HepG2 (cell line): ENCODE data around the gene PCSK6. TPM values are rescaled to one million over a fixed set of nuclear protein-coding genes. Genes with fewer than 3 reads are reported as not detected.
A peak's percentile ranks its signal among the peaks of the same experiment; 100 is the strongest.

Experiments
- ARNTL ChIP-seq: sonication (generic); formaldehyde crosslinking; IDR thresholded peaks from 2 replicates; pipeline ENCODE4 v1.4.0; 2020; ENCODE audit warnings: mild to moderate bottlenecking, missing genetic modification reagents
- CREM ChIP-seq, 2 experiments: sonication (generic) in 1 of 2; formaldehyde crosslinking in 1 of 2; IDR thresholded peaks; 2 replicates each; pipeline versions ENCODE4 v1.4.0 to v1.6.1; 2016 to 2020; ENCODE audit warnings: antibody characterized with exemption in 1 of 2, mild to moderate bottlenecking in 1 of 2, missing genetic modification reagents in 1 of 2
- DMTF1 ChIP-seq: sonication (generic); formaldehyde crosslinking; IDR thresholded peaks from 2 replicates; pipeline ENCODE4 v1.4.0; 2020; ENCODE audit warnings: mild to moderate bottlenecking, missing genetic modification reagents
- DRAP1 ChIP-seq: IDR thresholded peaks from 2 replicates; pipeline ENCODE4 v1.6.1; 2016; ENCODE audit warnings: missing genetic modification reagents, missing compliant biosample characterization
- FOSL2 ChIP-seq: sonication (generic); formaldehyde crosslinking; IDR thresholded peaks from 2 replicates; pipeline ENCODE4 v1.4.0; 2020; ENCODE audit warnings: missing genetic modification reagents
- GATAD2A ChIP-seq: IDR thresholded peaks from 2 replicates; pipeline ENCODE4 v1.6.1; 2016
- HDAC2 ChIP-seq: sonication (generic); formaldehyde crosslinking; IDR thresholded peaks from 2 replicates; pipeline ENCODE4 v1.4.0; 2020; ENCODE audit warnings: missing genetic modification reagents
- MAFF ChIP-seq: IDR thresholded peaks from 2 replicates; pipeline ENCODE4 v1.6.1; 2011; ENCODE audit warnings: low read depth, low read length, improper control_type of control experiment
- NCOR1 ChIP-seq: fragments of 200-600 bp; sonication (generic); IDR thresholded peaks from 2 replicates; pipeline ENCODE4 v1.7.0; 2017; ENCODE audit warnings: antibody characterized with exemption, low read length, borderline replicate concordance
- ONECUT2 ChIP-seq: sonication (generic); formaldehyde crosslinking; IDR thresholded peaks from 2 replicates; pipeline ENCODE4 v1.4.0; 2020; ENCODE audit warnings: missing genetic modification reagents
- PHB2 ChIP-seq: fragments of 450-650 bp; IDR thresholded peaks from 2 replicates; pipeline ENCODE4 v1.6.1; 2018; ENCODE audit not compliant: partially characterized antibody
- RFX1 ChIP-seq: fragments of 450-650 bp; IDR thresholded peaks from 2 replicates; pipeline ENCODE4 v1.6.1; 2017
- SALL2 ChIP-seq: sonication (generic); formaldehyde crosslinking; IDR thresholded peaks from 2 replicates; pipeline ENCODE4 v1.8.1; 2023; ENCODE audit warnings: mild to moderate bottlenecking, missing genetic modification reagents, inconsistent platforms
- SKI ChIP-seq: fragments of 450-650 bp; IDR thresholded peaks from one replicate; pipeline ENCODE4 v1.6.1; 2018; ENCODE audit warnings: mild to moderate bottlenecking; ENCODE audit not compliant: partially characterized antibody
- SMAD3 ChIP-seq: sonication (generic); formaldehyde crosslinking; IDR thresholded peaks from 2 replicates; pipeline ENCODE4 v1.4.0; 2020; ENCODE audit warnings: missing genetic modification reagents
- SOX13 ChIP-seq, 3 experiments: fragments of 450-650 bp in 1 of 3; sonication (generic) in 1 of 3; formaldehyde crosslinking in 1 of 3; IDR thresholded peaks in 2 of 3; conservative IDR thresholded peaks in 1 of 3; 2 replicates each; pipeline versions ENCODE4 v1.5.0 to v1.6.1; 2016 to 2020; ENCODE audit warnings: antibody characterized with exemption in 1 of 3, mild to moderate bottlenecking in 1 of 3, missing compliant biosample characterization in 1 of 3, missing genetic modification reagents in 1 of 3, moderate library complexity in 1 of 3
- SPEN ChIP-seq: sonication (generic); formaldehyde crosslinking; IDR thresholded peaks from 2 replicates; pipeline ENCODE4 v1.5.1; 2020; ENCODE audit warnings: low read depth, mild to moderate bottlenecking, missing genetic modification reagents
- TGIF2 ChIP-seq: IDR thresholded peaks from 2 replicates; pipeline ENCODE4 v1.6.1; 2016; ENCODE audit warnings: control low read depth, missing compliant biosample characterization
- TRIM22 ChIP-seq: fragments of 450-650 bp; IDR thresholded peaks from 2 replicates; pipeline ENCODE4 v1.6.1; 2017
- ZNF264 ChIP-seq: sonication (generic); formaldehyde crosslinking; IDR thresholded peaks from 2 replicates; pipeline ENCODE4 v1.4.0; 2020; ENCODE audit warnings: missing genetic modification reagents
- ZNF687 ChIP-seq: sonication (generic); formaldehyde crosslinking; IDR thresholded peaks from 2 replicates; pipeline ENCODE4 v1.5.1; 2020; ENCODE audit warnings: mild to moderate bottlenecking, missing genetic modification reagents, moderate library complexity
- ZNF816 ChIP-seq: sonication (generic); formaldehyde crosslinking; IDR thresholded peaks from 2 replicates; pipeline ENCODE4 v1.8.0; 2022; ENCODE audit warnings: missing genetic modification reagents, mild to moderate bottlenecking, borderline replicate concordance
- ZNF883 ChIP-seq: sonication (generic); formaldehyde crosslinking; IDR thresholded peaks from 2 replicates; pipeline ENCODE4 v1.5.1; 2020; ENCODE audit warnings: mild to moderate bottlenecking, missing genetic modification reagents; ENCODE audit errors: not compliant biosample characterization
- polyA plus RNA-seq, 8 experiments: library from polyadenylated mRNA; depleted of rRNA in 3 of 8; stranded (reverse) in 7 of 8; unstranded in 1 of 8; fragments of >200 nt; fragmentation: Illumina TruSeq in 4 of 8; extraction: Trizol in 4 of 8; gene quantifications; 2 replicates each; pipeline versions ENCODE4 v1.2.1 to v1.2.3, GENCODE V29; 2011 to 2016; ENCODE audit warnings: low read depth in 4 of 8, missing spikeins in 1 of 8, mixed read lengths in 1 of 8; ENCODE audit not compliant: insufficient read depth in 1 of 8
- total RNA-seq, 5 experiments: library from RNA; depleted of rRNA; stranded (reverse); fragments of >200 nt; fragmentation: Illumina TruSeq; extraction: Trizol; gene quantifications; 2 replicates each; pipeline ENCODE4 v1.2.3, GENCODE V29; 2016; ENCODE audit warnings: low read depth in 1 of 5

PCSK6 gene
- total and polyA plus RNA-seq, 2 of the 13 experiments (the other 11 are each of a cell fraction or from before 2014, with no cell fraction given), result 56.5 to 155 TPM

- TF ChIP-seq ZNF883 (CRISPR knock-in tag), result no peak
- no peak for TF ChIP-seq SOX13 (IDR thresholded peaks at IDR 0.05)
- TF ChIP-seq SOX13 (CRISPR knock-in tag; conservative IDR thresholded peaks at IDR 0.05 in 1 of 2, IDR thresholded peaks at IDR 0.05 in 1 of 2), result peak in 1 of 2 experiments; percentile 46; a peak in 2 of 4 replicates
- TF ChIP-seq SPEN (CRISPR knock-in tag), result peak; percentile 81; the same call in 1 of the 2 replicates
- TF ChIP-seq ZNF687 (CRISPR knock-in tag), result 0 out of 2 replicates have a peak, but pooled peaks have one; percentile 7
- TF ChIP-seq RFX1, result no peak
- no peak for TF ChIP-seq MAFF
- peak; percentile 50; the same call in 1 of the 2 replicates for TF ChIP-seq CREM (IDR thresholded peaks at IDR 0.05)
- no peak for TF ChIP-seq CREM (CRISPR knock-in tag; IDR thresholded peaks at IDR 0.05)
- TF ChIP-seq ONECUT2 (CRISPR knock-in tag), result no peak
- peak; percentile 88; the same call in 1 of the 2 replicates for TF ChIP-seq NCOR1
- peak; percentile 24 for TF ChIP-seq DRAP1 (CRISPR knock-in tag)
- TF ChIP-seq DMTF1 (CRISPR knock-in tag), result no peak
- TF ChIP-seq SALL2 (CRISPR knock-in tag), result 0 out of 2 replicates have a peak, but pooled peaks have one; percentile 26
- peak; percentile 94 for TF ChIP-seq SKI
- TF ChIP-seq SMAD3 (CRISPR knock-in tag), result 0 out of 2 replicates have a peak, but pooled peaks have one; percentile 28
- peak; percentile 35; the same call in 1 of the 2 replicates for TF ChIP-seq HDAC2 (CRISPR knock-in tag)
- TF ChIP-seq PHB2, result no peak
- peak; percentile 27; the same call in 1 of the 2 replicates for TF ChIP-seq ZNF264
- no peak for TF ChIP-seq TRIM22
- 0 out of 2 replicates have a peak, but pooled peaks have one; percentile 58 for TF ChIP-seq GATAD2A (CRISPR knock-in tag)
- 0 out of 2 replicates have a peak, but pooled peaks have one; percentile 53 for TF ChIP-seq ZNF816 (CRISPR knock-in tag)
- TF ChIP-seq ARNTL (CRISPR knock-in tag), result 0 out of 2 replicates have a peak, but pooled peaks have one; percentile 26
- TF ChIP-seq TGIF2, result peak; percentile 50; the same call in 1 of the 2 replicates
- TF ChIP-seq FOSL2 (CRISPR knock-in tag), result no peak
These were observed 8.1 kb upstream of the PCSK6 start (continued) for GRCh38 chr15:101497484-101498034.
